Activated CD8-positive, alpha-beta T cell treated with anti-CD3 and anti-CD28 coated beads for 36 hours (primary cell): Measurements from ENCODE around the gene DCTD. TPM values are rescaled to one million over a fixed set of nuclear protein-coding genes. Genes with fewer than 3 reads are reported as not detected.

Experiments used
- ATAC-seq: fragments of 200-7000 bp; cut with Tn5 transposase; one replicate; pipeline ENCODE4 v1.10.0; 2021; ENCODE audit warnings: mild to moderate bottlenecking, moderate library complexity
- CTCF ChIA-PET: fragments of 350-600 bp; sonication (Branson Sonifier 250); formaldehyde crosslinking; loops from one replicate; lab custom pipeline; 2021; ENCODE audit warnings: antibody characterized with exemption; lab: Charles Lee
- POLR2A ChIA-PET: fragments of 350-600 bp; sonication (Branson Sonifier 250); formaldehyde crosslinking; loops from one replicate; lab custom pipeline; 2021; ENCODE audit warnings: antibody characterized with exemption; lab: Charles Lee
- DNase-seq: peaks from one replicate; pipeline ENCODE4 v3.0.0-alpha.2; 2020
- H3K27ac Mint-ChIP-seq: one replicate; pipeline ENCODE4 v1.8.0; 2021; ENCODE audit warnings: mild to moderate bottlenecking, mixed read lengths
- H3K27me3 Mint-ChIP-seq: one replicate; pipeline ENCODE4 v1.8.0; 2021; ENCODE audit warnings: mixed read lengths
- H3K36me3 Mint-ChIP-seq: one replicate; pipeline ENCODE4 v1.8.0; 2021; ENCODE audit warnings: low read depth, mixed read lengths
- H3K4me1 Mint-ChIP-seq: one replicate; pipeline ENCODE4 v1.8.0; 2021; ENCODE audit warnings: low read depth, mixed read lengths
- H3K4me3 Mint-ChIP-seq: one replicate; pipeline ENCODE4 v1.8.0; 2021; ENCODE audit warnings: mild to moderate bottlenecking, moderate library complexity, mixed read lengths
- H3K9me3 Mint-ChIP-seq: one replicate; pipeline ENCODE4 v1.8.0; 2021; ENCODE audit warnings: mixed read lengths
- intact Hi-C: fragments of 100-400 bp; cut with micrococcal nuclease; formaldehyde crosslinking; loops from one replicate; pipeline ENCODE4 v1.10.0; 2022
- total RNA-seq, 2 experiments: library from RNA; stranded (reverse); gene quantifications; one replicate each; pipeline ENCODE4 v1.2.3, GENCODE V29; 2021
- TF ChIP-seq, protein P1 (sequence below): fragments of 200-600 bp; IDR thresholded peaks from one replicate; pipeline ENCODE4 v1.8.0; 2022; ENCODE audit warnings: antibody characterized with exemption, mild to moderate bottlenecking

Gene DCTD
- total RNA-seq, 2 experiments from 2014 or later: 128 to 131 TPM

DNA sequence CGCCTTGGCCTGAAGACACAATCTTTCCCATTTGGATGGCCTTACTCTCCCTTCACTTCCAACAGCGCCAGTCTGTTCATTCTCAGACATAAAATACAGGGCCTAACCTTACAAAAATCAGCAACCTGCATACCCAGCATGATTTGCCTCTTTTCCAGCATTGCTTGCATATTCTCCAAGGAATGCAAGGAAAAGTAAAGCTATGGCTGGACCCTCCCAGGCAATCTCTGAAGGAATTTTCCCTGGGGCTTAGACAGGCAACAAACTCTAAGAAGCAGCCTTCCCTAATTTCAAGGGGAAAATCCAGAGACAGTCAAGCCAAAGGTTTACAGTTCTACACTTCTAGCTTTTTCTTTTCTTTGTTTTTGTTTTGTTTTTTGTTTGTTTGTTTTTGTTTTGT is 3.6 kb downstream of the DCTD start:
- TF ChIP-seq, protein P1, sequence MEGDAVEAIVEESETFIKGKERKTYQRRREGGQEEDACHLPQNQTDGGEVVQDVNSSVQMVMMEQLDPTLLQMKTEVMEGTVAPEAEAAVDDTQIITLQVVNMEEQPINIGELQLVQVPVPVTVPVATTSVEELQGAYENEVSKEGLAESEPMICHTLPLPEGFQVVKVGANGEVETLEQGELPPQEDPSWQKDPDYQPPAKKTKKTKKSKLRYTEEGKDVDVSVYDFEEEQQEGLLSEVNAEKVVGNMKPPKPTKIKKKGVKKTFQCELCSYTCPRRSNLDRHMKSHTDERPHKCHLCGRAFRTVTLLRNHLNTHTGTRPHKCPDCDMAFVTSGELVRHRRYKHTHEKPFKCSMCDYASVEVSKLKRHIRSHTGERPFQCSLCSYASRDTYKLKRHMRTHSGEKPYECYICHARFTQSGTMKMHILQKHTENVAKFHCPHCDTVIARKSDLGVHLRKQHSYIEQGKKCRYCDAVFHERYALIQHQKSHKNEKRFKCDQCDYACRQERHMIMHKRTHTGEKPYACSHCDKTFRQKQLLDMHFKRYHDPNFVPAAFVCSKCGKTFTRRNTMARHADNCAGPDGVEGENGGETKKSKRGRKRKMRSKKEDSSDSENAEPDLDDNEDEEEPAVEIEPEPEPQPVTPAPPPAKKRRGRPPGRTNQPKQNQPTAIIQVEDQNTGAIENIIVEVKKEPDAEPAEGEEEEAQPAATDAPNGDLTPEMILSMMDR: no peak
- peaks cover 52% of the 10 kb centered on the region for H3K4me1 Mint-ChIP-seq
- intact Hi-C loops: no loop called here
- no peak for DNase-seq
- no peaks in the 10 kb centered on the region for H3K27me3 Mint-ChIP-seq
- no peak overlapping the region for H3K4me3 Mint-ChIP-seq
- no peaks in the 10 kb centered on the region for H3K9me3 Mint-ChIP-seq
- no peak for ATAC-seq
- peaks cover 60% of the 10 kb centered on the region for H3K36me3 Mint-ChIP-seq
- CTCF ChIA-PET: interaction anchor here (1.0 to 3.1 kb wide), 4 partner anchors 8 to 343 kb away, joined by 3 to 12 read pairs (median 3); no protein-coding TSS in a partner anchor
- POLR2A ChIA-PET: no interaction called here
- H3K27ac Mint-ChIP-seq: peak overlapping the region; percentile 27

DNA sequence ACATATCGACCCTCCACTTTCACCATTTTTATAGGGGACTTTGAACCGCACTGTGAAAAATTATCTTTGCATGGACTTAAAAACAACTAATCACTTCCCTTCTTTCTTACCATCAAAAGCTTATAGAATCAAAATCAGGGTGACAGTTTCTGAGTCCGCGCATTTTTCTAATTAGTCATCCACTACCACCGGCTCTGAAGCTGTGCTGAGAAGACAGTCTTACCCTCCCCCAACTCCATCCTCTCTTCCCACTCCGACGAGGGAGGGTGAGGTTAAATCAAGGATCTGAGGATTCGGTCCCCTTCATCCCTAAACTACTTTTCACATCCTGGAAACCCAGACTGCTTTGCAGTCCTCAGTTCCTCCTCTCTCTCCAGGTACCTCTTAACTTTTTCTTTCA is 4.2 kb downstream of the DCTD start:
- CTCF ChIA-PET: interaction anchor here (1.0 to 3.1 kb wide), 4 partner anchors 9 to 24 kb away, joined by 3 to 12 read pairs (median 3); no protein-coding TSS in a partner anchor

DNA sequence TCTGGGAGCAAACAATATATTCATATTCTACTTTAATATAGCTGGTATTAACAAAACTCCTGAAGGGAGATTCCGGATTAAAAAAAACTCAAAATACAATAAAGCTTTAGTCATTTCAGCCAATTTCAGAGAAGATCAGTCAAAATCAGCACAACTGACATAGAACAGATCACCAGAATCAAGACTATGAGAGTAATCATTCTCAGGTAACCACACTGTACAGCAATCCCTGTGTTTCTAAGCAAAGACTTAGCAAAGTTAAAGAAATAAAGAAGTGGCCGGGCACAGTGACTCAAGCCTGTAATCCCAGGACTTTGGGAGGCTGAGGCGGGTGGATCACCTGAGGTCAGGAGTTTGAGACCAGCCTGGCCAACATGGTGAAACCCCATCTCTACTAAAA is 9.1 kb downstream of the DCTD start:
- POLR2A ChIA-PET: interaction anchor here (0.7 to 1.2 kb wide), 3 partner anchors 9 to 1496 kb away, joined by 3 to 4 read pairs (median 4); no protein-coding TSS in a partner anchor
- Mint-ChIP-seq H3K9me3 (no peaks in the 10 kb centered on the region), H3K27ac (no peak overlapping the region), H3K27me3 (no peaks in the 10 kb centered on the region), H3K4me1 (peaks cover 33% of the 10 kb centered on the region), H3K36me3 (peaks cover 66% of the 10 kb centered on the region), H3K4me3 (no peak overlapping the region)
- intact Hi-C loops: no loop called here
- CTCF ChIA-PET: interaction anchor here (1.3 to 2.0 kb wide), 3 partner anchors 10 to 19 kb away, joined by 4 to 8 read pairs (median 6); no protein-coding TSS in a partner anchor
- DNase-seq (no peak), ATAC-seq (no peak)
- TF ChIP-seq, protein P1: no peak

More for the DNA sequence above, 4.2 kb downstream of the DCTD start:
- no peaks in the 10 kb centered on the region for H3K9me3 Mint-ChIP-seq
- peaks cover 46% of the 10 kb centered on the region for H3K4me1 Mint-ChIP-seq
- H3K4me3 Mint-ChIP-seq: no peak overlapping the region
- intact Hi-C loops: no loop called here
- POLR2A ChIA-PET: no interaction called here
- ATAC-seq (no peak), DNase-seq (no peak)
- peaks cover 60% of the 10 kb centered on the region for H3K36me3 Mint-ChIP-seq
- H3K27ac Mint-ChIP-seq: no peak overlapping the region
- TF ChIP-seq, protein P1: no peak
- H3K27me3 Mint-ChIP-seq: no peaks in the 10 kb centered on the region

DNA sequence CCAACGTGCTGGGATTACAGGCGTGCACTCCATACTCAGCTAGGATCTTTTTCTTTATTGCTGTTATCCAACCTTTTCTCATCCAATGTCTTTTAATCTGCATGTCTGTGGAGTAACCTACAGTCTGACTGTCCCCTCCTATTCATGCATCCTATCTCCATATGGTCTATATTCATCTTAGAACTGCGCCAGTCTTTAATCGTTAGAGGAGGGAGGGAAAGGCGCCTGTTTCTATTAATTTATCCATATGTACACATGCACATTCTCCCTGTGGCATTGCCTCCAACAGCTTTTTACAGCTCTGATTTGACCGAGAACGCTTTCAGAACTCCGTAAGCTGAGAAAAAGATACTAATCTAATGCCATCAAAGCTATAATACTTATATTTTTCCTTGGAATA is 9.8 kb downstream of the DCTD start:
- H3K27ac Mint-ChIP-seq: no peak overlapping the region
- H3K4me3 Mint-ChIP-seq: no peak overlapping the region
- no peak for DNase-seq
- intact Hi-C loops: no loop called here
- peaks cover 26% of the 10 kb centered on the region for H3K4me1 Mint-ChIP-seq
- no peak for ATAC-seq
- peaks cover 59% of the 10 kb centered on the region for H3K36me3 Mint-ChIP-seq
- no peaks in the 10 kb centered on the region for H3K9me3 Mint-ChIP-seq
- H3K27me3 Mint-ChIP-seq: no peaks in the 10 kb centered on the region
- CTCF ChIA-PET: interaction anchor here (1.3 to 1.6 kb wide), 2 partner anchors 11 to 20 kb away, joined by 4 to 6 read pairs; no protein-coding TSS in a partner anchor
- POLR2A ChIA-PET: interaction anchor here (0.7 to 1.2 kb wide), 2 partner anchors 9 to 10 kb away, joined by 3 to 4 read pairs; no protein-coding TSS in a partner anchor
- TF ChIP-seq, protein P1: no peak

DNA sequence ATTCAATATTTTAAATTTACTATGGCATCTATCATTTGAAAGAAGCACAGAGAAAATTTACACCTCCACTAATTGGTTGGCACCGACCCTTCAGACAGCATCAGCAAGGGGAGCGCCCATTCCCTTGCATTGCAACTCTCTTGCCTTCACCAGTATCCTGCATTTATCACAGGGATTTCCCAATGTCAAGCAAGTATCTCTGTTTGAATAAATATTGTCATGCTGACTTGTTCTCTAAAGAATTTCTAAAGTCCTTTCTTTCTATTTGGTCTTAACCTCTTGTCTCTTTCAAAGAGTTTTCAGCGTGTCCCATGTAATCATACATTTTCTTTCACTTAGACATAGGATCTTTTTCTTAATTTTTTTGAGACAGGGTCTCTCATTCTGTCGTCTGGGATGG is 10.4 kb downstream of the DCTD start:
- Mint-ChIP-seq H3K27me3 (no peaks in the 10 kb centered on the region), H3K36me3 (peaks cover 59% of the 10 kb centered on the region), H3K4me3 (no peak overlapping the region), H3K27ac (no peak overlapping the region), H3K9me3 (no peaks in the 10 kb centered on the region), H3K4me1 (peaks cover 22% of the 10 kb centered on the region)
- DNase-seq (no peak), ATAC-seq (no peak)
- ChIA-PET POLR2A (no interaction called here), CTCF (no interaction called here)
- intact Hi-C loops: no loop called here
- TF ChIP-seq, protein P1: no peak
